Fibroblast of pulmonary artery (primary cell): Measurements from ENCODE around the gene NPIPB8.
"Not testable (repeated sequence)": the region's sequence is repeated elsewhere in the genome, so short reads cannot be mapped to it uniquely, and the experiment has no call there.

ENCODE experiments used
- DNase-seq: peaks from one replicate; pipeline ENCODE4 v3.0.0-alpha.2; 2010; ENCODE audit warnings: low read depth
- H3K4me3 ChIP-seq: replicated peaks from 2 replicates; pipeline ENCODE4 v1.5.1; 2011; ENCODE audit warnings: low read depth, mild to moderate bottlenecking, control low read depth, low read length, moderate library complexity
- CTCF ChIP-seq: IDR thresholded peaks from 2 replicates; pipeline ENCODE4 v1.5.1; 2011; ENCODE audit warnings: mild to moderate bottlenecking, control low read depth, low read length, inconsistent platforms; ENCODE audit errors: missing control alignments

The NPIPB8 gene

GRCh38 chr16:28596115-28596630 is 41.7 kb upstream of the NPIPB8 start:
- no peak for DNase-seq
- no peak overlapping the region for H3K4me3 ChIP-seq
- TF ChIP-seq CTCF, result no peak

- peak; percentile 20 for DNase-seq
- H3K4me3 ChIP-seq, result no peak within 1 kb of the TSS
- no peak for TF ChIP-seq CTCF
Observed at GRCh38 chr16:28596840-28597691, 40.8 kb upstream of the NPIPB8 start, which contains the start of gene SULT1A2. SULT1A2 (minus strand) TSS chr16:28597050; CDS start chr16:28595930, 1,120 bp downstream.

- TF ChIP-seq CTCF, result no peak
- DNase-seq, result no peak
- no peak overlapping the region for H3K4me3 ChIP-seq
Observed at GRCh38 chr16:28597692-28598261, 40.1 kb upstream of the NPIPB8 start.

GRCh38 chr16:28599377-28600285 is 38.2 kb upstream of the NPIPB8 start:
- not testable (repeated sequence) for DNase-seq, H3K4me3 ChIP-seq

- DNase-seq, result not testable (repeated sequence)
Observed at GRCh38 chr16:28600965-28601364, 36.9 kb upstream of the NPIPB8 start.

GRCh38 chr16:28601589-28601988 is 36.3 kb upstream of the NPIPB8 start:
- not testable (repeated sequence) for DNase-seq

More at GRCh38 chr16:28600965-28601364, 36.9 kb upstream of the NPIPB8 start:
- not testable (repeated sequence) for H3K4me3 ChIP-seq

GRCh38 chr16:28602062-28602461 is 35.8 kb upstream of the NPIPB8 start:
- DNase-seq, H3K4me3 ChIP-seq: not testable (repeated sequence)

More at GRCh38 chr16:28601589-28601988, 36.3 kb upstream of the NPIPB8 start:
- H3K4me3 ChIP-seq, result not testable (repeated sequence)

- TF ChIP-seq CTCF, result no peak
- H3K4me3 ChIP-seq, result no peak overlapping the region
- DNase-seq, result no peak
Observed at GRCh38 chr16:28602529-28602928, 35.3 kb upstream of the NPIPB8 start.
